Measurements from ENCODE around the gene CAMTA1.

CAMTA1 gene

GRCh38 chr1:7489586-7489985 lies 704.3 kb downstream of the CAMTA1 start:
- no peak overlapping the region for H3K4me3 ChIP-seq (ENCODE audit: low read depth, low read length)
- no peak for TF ChIP-seq CTCF (IDR thresholded peaks at IDR 0.05; ENCODE audit: insufficient read depth, low read depth, low read length, missing control alignments)
- no peak for DNase-seq (ENCODE audit: low read depth)

GRCh38 chr1:7490576-7490975 lies 705.3 kb downstream of the CAMTA1 start:
- no peak overlapping the region for H3K4me3 ChIP-seq (ENCODE audit: low read depth, low read length)
- TF ChIP-seq CTCF (IDR thresholded peaks at IDR 0.05; ENCODE audit: insufficient read depth, low read depth, low read length, missing control alignments), result no peak
- no peak for DNase-seq (ENCODE audit: low read depth)

- DNase-seq (ENCODE audit: low read depth), result no peak
- TF ChIP-seq CTCF (IDR thresholded peaks at IDR 0.05; ENCODE audit: insufficient read depth, low read depth, low read length, missing control alignments), result no peak
- no peak overlapping the region for H3K4me3 ChIP-seq (ENCODE audit: low read depth, low read length)
Observed at GRCh38 chr1:7491109-7491817, 706.0 kb downstream of the CAMTA1 start.

- no peak for DNase-seq (ENCODE audit: low read depth)
- TF ChIP-seq CTCF (IDR thresholded peaks at IDR 0.05; ENCODE audit: insufficient read depth, low read depth, low read length, missing control alignments), result no peak
- H3K4me3 ChIP-seq (ENCODE audit: low read depth, low read length), result no peak overlapping the region
Observed at GRCh38 chr1:7491818-7492173, 706.5 kb downstream of the CAMTA1 start.

- peak; percentile 21 for DNase-seq (ENCODE audit: low read depth)
- TF ChIP-seq CTCF (IDR thresholded peaks at IDR 0.05; ENCODE audit: insufficient read depth, low read depth, low read length, missing control alignments), result no peak
- no peak overlapping the region for H3K4me3 ChIP-seq (ENCODE audit: low read depth, low read length)
Observed at GRCh38 chr1:7493711-7494454, 708.6 kb downstream of the CAMTA1 start.

- TF ChIP-seq CTCF (IDR thresholded peaks at IDR 0.05; ENCODE audit: insufficient read depth, low read depth, low read length, missing control alignments), result no peak
- DNase-seq (ENCODE audit: low read depth), result no peak
- H3K4me3 ChIP-seq (ENCODE audit: low read depth, low read length), result no peak overlapping the region
Observed at GRCh38 chr1:7495962-7496361, 710.7 kb downstream of the CAMTA1 start.

All from GM12865 (cell line).